ENCODE data around the gene CLDND2.

CLDND2 gene

DNA sequence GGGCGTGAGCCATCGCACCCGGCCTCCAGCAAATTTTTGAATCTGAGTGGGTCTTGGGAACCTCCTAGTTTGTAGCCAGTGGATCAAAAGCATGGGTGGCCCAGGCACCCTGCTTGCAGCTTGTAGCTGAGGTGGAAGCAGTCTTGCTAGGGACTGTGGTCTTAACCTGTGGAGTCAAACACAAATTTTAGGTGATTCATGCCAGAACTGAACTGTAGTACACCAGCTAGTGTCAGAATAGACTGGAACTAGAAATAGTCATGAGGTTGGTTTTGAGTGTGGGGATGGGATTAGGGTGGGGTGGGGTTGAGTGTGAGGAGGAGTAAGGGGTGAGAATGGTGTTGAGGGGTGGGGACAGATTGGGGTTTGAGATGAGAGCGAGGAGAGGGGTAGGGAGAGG, 13.2 kb upstream of the CLDND2 start:
- WGBS, 2 donors (ENCODE audit: extremely low coverage in 2 of 2, insufficient read length in 2 of 2, insufficient replicate concordance in 1 of 2) = 100% methylated on average over 1 of the region's 4 CpGs; no CpG with 5 or more reads in 1 of the 2 donors
- no peak overlapping the region for H3K23ac ChIP-seq (ENCODE audit: low read depth, low read length, poor library complexity)
- H2AK5ac ChIP-seq (ENCODE audit: low read depth, low read length) = no peak overlapping the region

GRCh38 chr19:51380379-51380778, 11.6 kb upstream of the CLDND2 start:
- H3K36me3 ChIP-seq (replicated peaks in 1 of 2; ENCODE audit: control insufficient read depth in 2 of 2, insufficient read depth in 2 of 2, low read length in 2 of 2) = no peaks in the 10 kb centered on the region
- H3K4me3 ChIP-seq (ENCODE audit: low read length in 2 of 2) = peak overlapping the region in 1 of 2 donors; percentile 46
- H3K9ac ChIP-seq (ENCODE audit: low read depth, low read length, poor library complexity) = no peak overlapping the region
- no peak overlapping the region for H3K23ac ChIP-seq (ENCODE audit: low read depth, low read length, poor library complexity)
- peak overlapping the region; percentile 55 for H2BK15ac ChIP-seq (ENCODE audit: low read length)
- no peak overlapping the region for H4K8ac ChIP-seq (ENCODE audit: low read depth, low read length)
- peaks cover 2 to 3% of the 10 kb centered on the region in 2 donors for H3K9me3 ChIP-seq (replicated peaks in 1 of 2; ENCODE audit: control insufficient read depth in 2 of 2, insufficient read depth in 1 of 2, low read depth in 1 of 2, low read length in 2 of 2)
- H3K4ac ChIP-seq (ENCODE audit: low read length) = no peak overlapping the region
- H3K18ac ChIP-seq (ENCODE audit: low read length) = peak overlapping the region; percentile 76
- H3K27me3 ChIP-seq (ENCODE audit: control insufficient read depth in 3 of 3, insufficient read depth in 3 of 3, low read depth in 1 of 3, low read length in 3 of 3) = no peaks in the 10 kb centered on the region
- no CpG with 5 or more reads among the region's 9 CpGs for WGBS, 2 donors (ENCODE audit: extremely low coverage in 2 of 2, insufficient read length in 2 of 2, insufficient replicate concordance in 1 of 2)
- H3K4me1 ChIP-seq (ENCODE audit: control insufficient read depth in 2 of 2, insufficient read depth in 1 of 2, low read depth in 1 of 2, low read length in 2 of 2) = no peaks in the 10 kb centered on the region
- DNase-seq (ENCODE audit: low spot score) = no peak
- H2BK5ac ChIP-seq (ENCODE audit: low read length) = no peak overlapping the region
- H3K79me1 ChIP-seq (ENCODE audit: low read depth, low read length) = no peaks in the 10 kb centered on the region
- no peak overlapping the region for H3K4me2 ChIP-seq (ENCODE audit: insufficient read depth, low read length, poor library complexity, severe bottlenecking)
- H2BK12ac ChIP-seq (ENCODE audit: low read length) = no peak overlapping the region
- H3K14ac ChIP-seq (ENCODE audit: low read length) = no peak overlapping the region
- H3K27ac ChIP-seq (replicated peaks; ENCODE audit: low read length) = no peak overlapping the region
- H2AFZ ChIP-seq (ENCODE audit: low read length) = no peak overlapping the region
- no peak overlapping the region for H2AK5ac ChIP-seq (ENCODE audit: low read depth, low read length)
- no peak overlapping the region for H2BK120ac ChIP-seq (ENCODE audit: low read depth, low read length)
- H4K91ac ChIP-seq (ENCODE audit: low read depth, low read length, poor library complexity) = no peak overlapping the region

More for the DNA sequence above, 13.2 kb upstream of the CLDND2 start:
- no peak overlapping the region for H3K4ac ChIP-seq (ENCODE audit: low read length)
- no peak overlapping the region for H4K8ac ChIP-seq (ENCODE audit: low read depth, low read length)
- no peak overlapping the region for H3K14ac ChIP-seq (ENCODE audit: low read length)
- H3K4me3 ChIP-seq (ENCODE audit: low read length in 2 of 2) = no peak overlapping the region
- H4K91ac ChIP-seq (ENCODE audit: low read depth, low read length, poor library complexity) = no peak overlapping the region
- H2BK120ac ChIP-seq (ENCODE audit: low read depth, low read length) = no peak overlapping the region
- H3K27me3 ChIP-seq (ENCODE audit: control insufficient read depth in 3 of 3, insufficient read depth in 3 of 3, low read depth in 1 of 3, low read length in 3 of 3) = no peaks in the 10 kb centered on the region
- no peak overlapping the region for H2BK12ac ChIP-seq (ENCODE audit: low read length)
- H3K9me3 ChIP-seq (replicated peaks in 1 of 2; ENCODE audit: control insufficient read depth in 2 of 2, insufficient read depth in 1 of 2, low read depth in 1 of 2, low read length in 2 of 2) = peaks cover 2 to 3% of the 10 kb centered on the region in 2 donors
- no peak overlapping the region for H3K18ac ChIP-seq (ENCODE audit: low read length)
- no peak overlapping the region for H2AFZ ChIP-seq (ENCODE audit: low read length)
- H3K4me1 ChIP-seq (ENCODE audit: control insufficient read depth in 2 of 2, insufficient read depth in 1 of 2, low read depth in 1 of 2, low read length in 2 of 2) = peaks cover 0 to 2% of the 10 kb centered on the region in 2 donors
- no peak overlapping the region for H3K27ac ChIP-seq (replicated peaks; ENCODE audit: low read length)
- H3K79me1 ChIP-seq (ENCODE audit: low read depth, low read length) = no peaks in the 10 kb centered on the region
- H3K9ac ChIP-seq (ENCODE audit: low read depth, low read length, poor library complexity) = no peak overlapping the region
- no peak overlapping the region for H3K4me2 ChIP-seq (ENCODE audit: insufficient read depth, low read length, poor library complexity, severe bottlenecking)
- no peak overlapping the region for H2BK15ac ChIP-seq (ENCODE audit: low read length)
- H3K36me3 ChIP-seq (replicated peaks in 1 of 2; ENCODE audit: control insufficient read depth in 2 of 2, insufficient read depth in 2 of 2, low read length in 2 of 2) = no peaks in the 10 kb centered on the region
- no peak for DNase-seq (ENCODE audit: low spot score)
- H2BK5ac ChIP-seq (ENCODE audit: low read length) = no peak overlapping the region

DNA sequence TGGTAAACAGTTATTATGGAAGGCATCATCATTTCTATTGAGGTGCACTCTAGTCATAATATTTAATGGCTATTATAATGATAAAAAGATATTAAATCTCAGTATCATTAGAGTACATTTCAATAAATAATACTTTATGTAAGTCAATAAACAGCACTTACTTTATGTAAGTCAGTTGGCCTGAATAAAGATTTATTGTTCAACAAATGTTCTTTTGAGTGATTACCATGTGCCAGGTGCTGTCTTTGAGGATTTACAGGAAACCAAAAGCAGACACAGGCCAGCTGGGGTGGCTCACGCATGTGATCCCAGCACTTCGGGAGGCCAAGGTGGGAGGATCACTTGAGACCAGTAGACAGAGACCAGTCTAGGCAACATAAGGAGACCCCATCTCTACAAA, 8.6 kb upstream of the CLDND2 start:
- H3K14ac ChIP-seq (ENCODE audit: low read length) = no peak overlapping the region
- no peaks in the 10 kb centered on the region for H3K79me1 ChIP-seq (ENCODE audit: low read depth, low read length)
- no peak overlapping the region for H3K9ac ChIP-seq (ENCODE audit: low read depth, low read length, poor library complexity)
- H3K4ac ChIP-seq (ENCODE audit: low read length) = no peak overlapping the region
- H2BK120ac ChIP-seq (ENCODE audit: low read depth, low read length) = no peak overlapping the region
- no peaks in the 10 kb centered on the region for H3K36me3 ChIP-seq (replicated peaks in 1 of 2; ENCODE audit: control insufficient read depth in 2 of 2, insufficient read depth in 2 of 2, low read length in 2 of 2)
- WGBS, 2 donors (ENCODE audit: extremely low coverage in 2 of 2, insufficient read length in 2 of 2, insufficient replicate concordance in 1 of 2) = no CpG with 5 or more reads among the region's 2 CpGs
- no peak for DNase-seq (ENCODE audit: low spot score)
- no peak overlapping the region for H2BK15ac ChIP-seq (ENCODE audit: low read length)
- H2AK5ac ChIP-seq (ENCODE audit: low read depth, low read length) = no peak overlapping the region
- H2BK5ac ChIP-seq (ENCODE audit: low read length) = no peak overlapping the region
- H3K18ac ChIP-seq (ENCODE audit: low read length) = no peak overlapping the region
- H3K23ac ChIP-seq (ENCODE audit: low read depth, low read length, poor library complexity) = no peak overlapping the region
- peaks cover 2 to 3% of the 10 kb centered on the region in 2 donors for H3K9me3 ChIP-seq (replicated peaks in 1 of 2; ENCODE audit: control insufficient read depth in 2 of 2, insufficient read depth in 1 of 2, low read depth in 1 of 2, low read length in 2 of 2)
- no peaks in the 10 kb centered on the region for H3K4me1 ChIP-seq (ENCODE audit: control insufficient read depth in 2 of 2, insufficient read depth in 1 of 2, low read depth in 1 of 2, low read length in 2 of 2)
- no peak overlapping the region for H4K91ac ChIP-seq (ENCODE audit: low read depth, low read length, poor library complexity)
- no peak overlapping the region for H2AFZ ChIP-seq (ENCODE audit: low read length)
- no peak overlapping the region for H2BK12ac ChIP-seq (ENCODE audit: low read length)
- H4K8ac ChIP-seq (ENCODE audit: low read depth, low read length) = no peak overlapping the region
- H3K27me3 ChIP-seq (ENCODE audit: control insufficient read depth in 3 of 3, insufficient read depth in 3 of 3, low read depth in 1 of 3, low read length in 3 of 3) = peaks cover 0 to 11% (median 0%) of the 10 kb centered on the region in 3 experiments
- no peak overlapping the region for H3K4me2 ChIP-seq (ENCODE audit: insufficient read depth, low read length, poor library complexity, severe bottlenecking)
- no peak overlapping the region for H3K4me3 ChIP-seq (ENCODE audit: low read length in 2 of 2)
- no peak overlapping the region for H3K27ac ChIP-seq (replicated peaks; ENCODE audit: low read length)

GRCh38 chr19:51375504-51376221, 6.9 kb upstream of the CLDND2 start:
- Histone ChIP-seq H3K9me3 (replicated peaks in 1 of 2; ENCODE audit: control insufficient read depth in 2 of 2, insufficient read depth in 1 of 2, low read depth in 1 of 2, low read length in 2 of 2) (no peaks in the 10 kb centered on the region), H3K79me1 (ENCODE audit: low read depth, low read length) (no peaks in the 10 kb centered on the region), H3K36me3 (replicated peaks in 1 of 2; ENCODE audit: control insufficient read depth in 2 of 2, insufficient read depth in 2 of 2, low read length in 2 of 2) (no peaks in the 10 kb centered on the region), H2BK120ac (ENCODE audit: low read depth, low read length) (no peak overlapping the region), H3K27ac (replicated peaks; ENCODE audit: low read length) (no peak overlapping the region), H3K14ac (ENCODE audit: low read length) (no peak overlapping the region), H3K4ac (ENCODE audit: low read length) (no peak overlapping the region), H3K27me3 (ENCODE audit: control insufficient read depth in 3 of 3, insufficient read depth in 3 of 3, low read depth in 1 of 3, low read length in 3 of 3) (peaks cover 0 to 18% (median 0%) of the 10 kb centered on the region in 3 experiments), H2BK12ac (ENCODE audit: low read length) (no peak overlapping the region), H2BK5ac (ENCODE audit: low read length) (peak overlapping the region; percentile 71), H3K4me1 (ENCODE audit: control insufficient read depth in 2 of 2, insufficient read depth in 1 of 2, low read depth in 1 of 2, low read length in 2 of 2) (no peaks in the 10 kb centered on the region), H3K4me2 (ENCODE audit: insufficient read depth, low read length, poor library complexity, severe bottlenecking) (no peak overlapping the region), H3K4me3 (ENCODE audit: low read length in 2 of 2) (no peak overlapping the region), H2AK5ac (ENCODE audit: low read depth, low read length) (no peak overlapping the region), H3K18ac (ENCODE audit: low read length) (no peak overlapping the region), H3K23ac (ENCODE audit: low read depth, low read length, poor library complexity) (peak overlapping the region; percentile 4), H4K8ac (ENCODE audit: low read depth, low read length) (no peak overlapping the region), H3K9ac (ENCODE audit: low read depth, low read length, poor library complexity) (no peak overlapping the region), H2BK15ac (ENCODE audit: low read length) (no peak overlapping the region), H2AFZ (ENCODE audit: low read length) (no peak overlapping the region), H4K91ac (ENCODE audit: low read depth, low read length, poor library complexity) (no peak overlapping the region)
- WGBS, 2 donors (ENCODE audit: extremely low coverage in 2 of 2, insufficient read length in 2 of 2, insufficient replicate concordance in 1 of 2) = no CpG with 5 or more reads among the region's 11 CpGs
- no peak for DNase-seq (ENCODE audit: low spot score)

Data from neuronal stem cell (in vitro differentiated cells).